HCT116 (cell line): Measurements from ENCODE around the gene TMCC3. TPM values are rescaled to one million over a fixed set of nuclear protein-coding genes. Genes with fewer than 3 reads are reported as not detected.

ENCODE experiments used
- ATAC-seq: fragments of 200-7000 bp; cut with Tn5 transposase; 2 replicates; pipeline ENCODE4 v1.9.1; 2020; ENCODE audit warnings: mild to moderate bottlenecking, moderate library complexity
- BruUV-seq: library from RNA; stranded (reverse); fragments of 400-500 nt; replicated peaks from 2 replicates; lab custom pipeline; 2021; lab: Mats Ljungman, UMichigan
- CTCF ChIA-PET: fragments of 300-600 bp; sonication (Branson Sonifier 250); formaldehyde crosslinking; loops from one replicate; lab custom pipeline; 2021; ENCODE audit warnings: antibody characterized with exemption; lab: Charles Lee
- POLR2A ChIA-PET: fragments of 300-600, 350-600 bp; sonication (Branson Sonifier 250); formaldehyde crosslinking; loops from one replicate; lab custom pipeline; 2021; ENCODE audit warnings: antibody characterized with exemption; lab: Charles Lee
- RAD21 ChIA-PET, 2 experiments: fragments of 300-600 bp; sonication (Branson Sonifier 250); formaldehyde crosslinking; loops; one replicate each; lab custom pipeline; 2023; ENCODE audit warnings: low total read pairs in 2 of 2; ENCODE audit not compliant: uncharacterized antibody in 2 of 2, unreplicated experiment in 2 of 2, low non-redundant PET in 1 of 2; lab: Charles Lee
- DNase-seq: peaks from one replicate; pipeline ENCODE4 v3.0.0-alpha.2; 2010; ENCODE audit warnings: low read depth, low spot score
- H2AFZ ChIP-seq: fragments of 200-600 bp; shearing (Covaris generic), sonication (generic); 2 replicates; pipeline ENCODE4 v1.6.1; 2017; ENCODE audit warnings: low read depth, mixed run types, mixed read lengths, antibody characterized with exemption, low read length; ENCODE audit not compliant: poor library complexity, severe bottlenecking
- H3K27ac ChIP-seq: 2 replicates; pipeline ENCODE4 v1.5.1; 2012; ENCODE audit warnings: low read depth, low read length
- H3K27me3 ChIP-seq: fragments of 200-600 bp; sonication (generic); 2 replicates; pipeline ENCODE4 v1.6.1; 2016; ENCODE audit warnings: mixed run types, low read length, mixed read lengths; ENCODE audit not compliant: insufficient read depth
- H3K36me3 ChIP-seq, 2 experiments: fragments of 200-500 bp in 1 of 2; fragments of 200-600 bp in 1 of 2; sonication (Bioruptor generic) in 1 of 2; sonication (generic) in 1 of 2; 2 replicates each; pipeline versions ENCODE4 v1.5.1 to v1.6.1; 2014 to 2016; ENCODE audit warnings: low read length in 2 of 2, inconsistent platforms in 1 of 2, mixed read lengths in 1 of 2, mixed run types in 1 of 2; ENCODE audit not compliant: insufficient read depth in 2 of 2, control insufficient read depth in 1 of 2
- H3K4me1 ChIP-seq, 2 experiments: fragments of 200-600 bp in 1 of 2; sonication (generic) in 1 of 2; 2 replicates each; pipeline versions ENCODE4 v1.5.1 to v1.6.1; 2012 to 2017; ENCODE audit warnings: low read length in 2 of 2, inconsistent platforms in 1 of 2, mild to moderate bottlenecking in 1 of 2, mixed read lengths in 1 of 2, mixed run types in 1 of 2, moderate library complexity in 1 of 2; ENCODE audit not compliant: insufficient read depth in 2 of 2, control insufficient read depth in 1 of 2
- H3K4me2 ChIP-seq: fragments of 200-600 bp; sonication (generic); 2 replicates; pipeline ENCODE4 v1.6.1; 2017; ENCODE audit warnings: mixed run types, low read length, mixed read lengths
- H3K4me3 ChIP-seq, 2 experiments: fragments of 200-600 bp in 1 of 2; sonication (generic) in 1 of 2; replicated peaks in 1 of 2; 2 replicates each; pipeline ENCODE4 v1.5.1; 2011 to 2016; ENCODE audit warnings: low read length in 2 of 2, control low read depth in 1 of 2, low read depth in 1 of 2, mild to moderate bottlenecking in 1 of 2, mixed read lengths in 1 of 2, mixed run types in 1 of 2
- H3K79me2 ChIP-seq: fragments of 200-600 bp; sonication (generic); 2 replicates; pipeline ENCODE4 v1.6.1; 2017; ENCODE audit warnings: mild to moderate bottlenecking, mixed run types, low read length, moderate library complexity, mixed read lengths; ENCODE audit not compliant: insufficient read depth
- H3K9ac ChIP-seq: fragments of 200-600 bp; sonication (generic); 2 replicates; pipeline ENCODE4 v1.6.1; 2016; ENCODE audit warnings: low read length, mixed read lengths
- H3K9me2 ChIP-seq: fragments of 200-600 bp; sonication (generic), shearing (Covaris generic); 2 replicates; pipeline ENCODE4 v1.6.1; 2017; ENCODE audit warnings: mixed run types, mild to moderate bottlenecking, moderate library complexity; ENCODE audit not compliant: insufficient read depth
- H3K9me3 ChIP-seq, 2 experiments: fragments of 200-500 bp in 1 of 2; fragments of 200-600 bp in 1 of 2; sonication (Bioruptor generic) in 1 of 2; sonication (generic) in 1 of 2; 2 replicates each; pipeline ENCODE4 v1.6.1; 2014 to 2017; ENCODE audit warnings: low read length in 2 of 2, mixed read lengths in 2 of 2, inconsistent platforms in 1 of 2, low read depth in 1 of 2, mild to moderate bottlenecking in 1 of 2, mixed run types in 1 of 2, moderate library complexity in 1 of 2; ENCODE audit not compliant: control insufficient read depth in 1 of 2, insufficient read depth in 1 of 2
- H4K20me1 ChIP-seq: fragments of 200-600 bp; sonication (generic), shearing (Covaris generic); 2 replicates; pipeline ENCODE4 v1.6.1; 2017; ENCODE audit warnings: mixed run types, mild to moderate bottlenecking, moderate library complexity; ENCODE audit not compliant: insufficient read depth
- CBX3 ChIP-seq: IDR thresholded peaks from 2 replicates; pipeline ENCODE4 v1.6.1; 2012; ENCODE audit warnings: low read depth
- EGR1 ChIP-seq: IDR thresholded peaks from 2 replicates; pipeline ENCODE4 v1.6.1; 2012; ENCODE audit warnings: low read depth
- ELF1 ChIP-seq: IDR thresholded peaks from 2 replicates; pipeline ENCODE4 v1.6.1; 2012; ENCODE audit warnings: low read depth, borderline replicate concordance
- EZH2 ChIP-seq: fragments of 200-600 bp; sonication (generic); IDR thresholded peaks from 2 replicates; pipeline ENCODE4 v1.6.1; 2017; ENCODE audit warnings: antibody characterized with exemption, mixed run types
- EZH2phosphoT487 ChIP-seq: fragments of 200-600 bp; IDR thresholded peaks from 2 replicates; pipeline ENCODE4 v1.6.1; 2018; ENCODE audit warnings: antibody characterized with exemption, borderline replicate concordance
- RAD21 ChIP-seq: IDR thresholded peaks from 2 replicates; pipeline ENCODE4 v1.6.1; 2012; ENCODE audit warnings: low read depth, mild to moderate bottlenecking
- SIN3A ChIP-seq: IDR thresholded peaks from 2 replicates; pipeline ENCODE4 v1.6.1; 2012; ENCODE audit warnings: low read depth
- SP1 ChIP-seq: IDR thresholded peaks from 2 replicates; pipeline ENCODE4 v1.6.1; 2012; ENCODE audit warnings: low read depth
- SRF ChIP-seq: IDR thresholded peaks from 2 replicates; pipeline ENCODE4 v1.6.1; 2012; ENCODE audit warnings: low read depth
- TCF7L2 ChIP-seq: IDR thresholded peaks from 2 replicates; pipeline ENCODE4 v1.7.0; 2011; ENCODE audit warnings: borderline replicate concordance, inconsistent platforms; ENCODE audit not compliant: insufficient read depth, insufficient read length; ENCODE audit errors: extremely low read depth
- YY1 ChIP-seq: IDR thresholded peaks from 2 replicates; pipeline ENCODE4 v1.6.1; 2011; ENCODE audit warnings: low read length, low read depth, moderate library complexity, mild to moderate bottlenecking; ENCODE audit not compliant: insufficient replicate concordance; ENCODE audit errors: extremely low read depth
- ZBTB33 ChIP-seq: IDR thresholded peaks from 2 replicates; pipeline ENCODE4 v1.6.1; 2011; ENCODE audit warnings: mild to moderate bottlenecking, low read length, moderate library complexity; ENCODE audit not compliant: insufficient replicate concordance; ENCODE audit errors: extremely low read depth
- ZFX ChIP-seq: fragments of 450-650 bp; IDR thresholded peaks from 2 replicates; pipeline ENCODE4 v1.6.1; 2017
- intact Hi-C: fragments of 100-400 bp; cut with micrococcal nuclease; formaldehyde crosslinking; loops from 2 replicates; pipeline ENCODE4 v1.10.0; 2022
- total RNA-seq: library from RNA; stranded (reverse); gene quantifications from one replicate; pipeline ENCODE4 v1.2.1, GENCODE V29; 2021; ENCODE audit not compliant: unreplicated experiment
- TF ChIP-seq, protein P1 (sequence below): IDR thresholded peaks from 2 replicates; pipeline ENCODE4 v1.6.1; 2012

Gene TMCC3
- total RNA-seq, 1 experiment from 2014 or later = 4.5 TPM

GRCh38 chr12:94535510-94535921 lies 114.8 kb downstream of the TMCC3 start:
- DNase-seq (no peak), ATAC-seq (no peak)
- Histone ChIP-seq H3K9me3 (no peaks in the 10 kb centered on the region), H3K4me1 (peaks cover 0 to 3% of the 10 kb centered on the region in 2 experiments; a peak in 1 of 4 replicates), H3K9me2 (no peaks in the 10 kb centered on the region), H3K9ac (no peak overlapping the region), H3K4me3 (no peak overlapping the region), H3K27me3 (no peaks in the 10 kb centered on the region), H2AFZ (no peak overlapping the region), H3K79me2 (no peaks in the 10 kb centered on the region), H3K36me3 (no peaks in the 10 kb centered on the region), H3K27ac (no peak overlapping the region), H3K4me2 (no peak overlapping the region), H4K20me1 (no peaks in the 10 kb centered on the region)
- TF ChIP-seq CBX3 (no peak), RAD21 (no peak), SP1 (no peak), EZH2phosphoT487 (no peak), ZFX (no peak)
- ChIA-PET RAD21 (no interaction called here), POLR2A (no interaction called here), CTCF (interaction anchor here (1.2 kb wide), 1 partner anchor 401 kb away, joined by 6 read pairs; no protein-coding TSS in a partner anchor)
- no TSS peak for BruUV-seq
- intact Hi-C loops = loop anchor here (10.0 kb wide), 1 partner anchor 1031 kb away; no protein-coding TSS in a partner anchor

- ChIA-PET POLR2A (no interaction called here), RAD21 (interaction anchor here (0.7 to 0.9 kb wide), 2 partner anchors 400 to 401 kb away, joined by 3 read pairs; no protein-coding TSS in a partner anchor), CTCF (interaction anchor here (0.5 to 1.2 kb wide), 5 partner anchors 9 to 401 kb away, joined by 3 to 8 read pairs (median 3); no protein-coding TSS in a partner anchor)
- Histone ChIP-seq H3K27ac (no peak overlapping the region), H3K9me3 (no peaks in the 10 kb centered on the region), H3K36me3 (no peaks in the 10 kb centered on the region), H3K9me2 (no peaks in the 10 kb centered on the region), H3K4me1 (peaks cover 0 to 3% of the 10 kb centered on the region in 2 experiments; a peak in 1 of 4 replicates), H2AFZ (no peak overlapping the region), H3K4me3 (no peak overlapping the region), H3K79me2 (no peaks in the 10 kb centered on the region), H4K20me1 (no peaks in the 10 kb centered on the region), H3K9ac (no peak overlapping the region), H3K4me2 (no peak overlapping the region), H3K27me3 (no peaks in the 10 kb centered on the region)
- intact Hi-C loops = loop anchor here (5.0 to 10.0 kb wide), 2 partner anchors 208 to 1030 kb away; no protein-coding TSS in a partner anchor
- no TSS peak for BruUV-seq
- TF ChIP-seq, protein P1, sequence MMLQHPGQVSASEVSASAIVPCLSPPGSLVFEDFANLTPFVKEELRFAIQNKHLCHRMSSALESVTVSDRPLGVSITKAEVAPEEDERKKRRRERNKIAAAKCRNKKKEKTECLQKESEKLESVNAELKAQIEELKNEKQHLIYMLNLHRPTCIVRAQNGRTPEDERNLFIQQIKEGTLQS = no peak
- no peak for TF ChIP-seq ZFX
- no peak for TF ChIP-seq RAD21
- no peak for TF ChIP-seq EZH2
- no peak for TF ChIP-seq ZBTB33
- no peak for TF ChIP-seq YY1
- no peak for TF ChIP-seq SIN3A
- TF ChIP-seq EGR1 = no peak
- no peak for TF ChIP-seq ELF1
- no peak for TF ChIP-seq SP1
- TF ChIP-seq TCF7L2 = no peak
- TF ChIP-seq SRF = no peak
- TF ChIP-seq EZH2phosphoT487 = no peak
- DNase-seq (no peak), ATAC-seq (no peak)
Measured at GRCh38 chr12:94534774-94535509, 115.4 kb downstream of the TMCC3 start.
